Neuron (in vitro differentiated cells): ENCODE data around the gene LRRC31.

Source experiments
- H2AFZ ChIP-seq: one replicate; pipeline ENCODE4 v1.6.1; 2013; ENCODE audit warnings: low read depth, mild to moderate bottlenecking, inconsistent platforms, low read length, moderate library complexity
- H3K27me3 ChIP-seq: one replicate; pipeline ENCODE4 v1.6.1; 2013; ENCODE audit warnings: low read length; ENCODE audit not compliant: insufficient read depth
- H3K36me3 ChIP-seq: one replicate; pipeline ENCODE4 v1.6.1; 2013; ENCODE audit warnings: low read length; ENCODE audit not compliant: insufficient read depth
- H3K4me1 ChIP-seq: one replicate; pipeline ENCODE4 v1.6.1; 2013; ENCODE audit warnings: low read length; ENCODE audit not compliant: insufficient read depth
- H3K4me3 ChIP-seq: 2 replicates; pipeline ENCODE4 v1.5.1; 2013; ENCODE audit warnings: mild to moderate bottlenecking, low read length, moderate library complexity
- H3K9me3 ChIP-seq: one replicate; pipeline ENCODE4 v1.6.1; 2013; ENCODE audit warnings: low read length

Gene LRRC31

DNA sequence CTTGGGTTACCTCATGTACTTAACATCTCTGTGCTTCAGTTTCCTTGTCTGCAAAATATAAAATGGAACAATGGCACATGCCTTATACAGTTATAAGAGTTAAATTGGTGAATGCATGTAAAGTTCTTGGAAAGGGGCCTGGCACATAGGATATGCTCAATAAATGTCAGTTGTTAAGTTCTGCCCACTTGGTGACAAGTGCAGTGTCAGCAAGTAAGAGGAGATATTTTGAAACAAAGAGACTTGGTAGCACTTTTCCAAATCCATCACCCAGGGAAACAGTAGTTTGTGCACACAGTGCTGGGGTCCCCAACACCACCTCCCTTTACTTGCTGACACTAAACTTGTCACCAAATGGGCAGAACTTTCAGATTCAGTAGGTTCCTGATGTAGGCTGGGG, 19.1 kb downstream of the LRRC31 start:
- Histone ChIP-seq H3K27me3 (no peaks in the 10 kb centered on the region), H3K36me3 (no peaks in the 10 kb centered on the region), H3K4me3 (no peak overlapping the region), H3K9me3 (no peaks in the 10 kb centered on the region), H3K4me1 (no peaks in the 10 kb centered on the region), H2AFZ (no peak overlapping the region)

DNA sequence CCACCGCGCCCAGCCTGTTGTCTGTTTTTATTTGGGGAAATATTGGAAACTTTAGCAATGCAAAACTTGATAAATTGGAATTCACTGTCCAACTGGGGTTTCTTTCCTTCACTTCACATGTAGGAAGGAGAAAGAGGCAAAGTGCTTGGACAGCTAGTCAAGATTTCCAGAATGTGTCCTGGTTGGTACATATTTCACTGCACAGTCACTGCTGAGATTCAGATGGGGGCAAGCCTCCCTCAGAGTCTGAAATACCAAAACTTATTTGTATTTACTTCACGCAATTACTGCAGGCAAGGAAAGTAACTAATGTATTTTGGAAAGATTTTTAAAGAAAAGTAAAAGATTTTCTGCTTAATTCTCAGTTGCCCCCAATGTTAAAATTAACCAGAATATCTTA, 21.0 kb downstream of the LRRC31 start:
- H3K4me1 ChIP-seq = no peaks in the 10 kb centered on the region
- H2AFZ ChIP-seq = no peak overlapping the region
- no peaks in the 10 kb centered on the region for H3K9me3 ChIP-seq
- no peaks in the 10 kb centered on the region for H3K36me3 ChIP-seq
- no peaks in the 10 kb centered on the region for H3K27me3 ChIP-seq
- H3K4me3 ChIP-seq = no peak overlapping the region

DNA sequence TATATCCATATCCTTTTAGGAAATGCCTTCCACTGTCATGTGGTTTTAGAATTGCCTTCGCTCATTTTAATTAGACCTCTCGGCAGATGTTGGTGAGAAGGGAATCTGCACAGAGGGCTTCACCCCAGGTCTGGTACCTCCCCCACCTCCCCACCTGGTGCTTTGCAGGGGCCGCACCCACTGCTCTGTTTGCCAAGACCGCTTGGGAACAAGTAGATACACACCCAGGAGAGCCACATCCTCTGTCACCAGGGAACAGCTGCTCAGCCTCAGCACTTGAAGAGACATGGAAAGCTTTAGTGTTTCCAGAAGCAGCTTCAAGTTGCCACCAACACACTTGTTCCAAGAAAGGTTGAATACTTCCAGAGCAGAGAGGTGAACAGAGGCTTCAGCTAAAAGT, 21.8 kb downstream of the LRRC31 start:
- Histone ChIP-seq H3K4me3 (no peak overlapping the region), H3K9me3 (no peaks in the 10 kb centered on the region), H3K4me1 (no peaks in the 10 kb centered on the region), H3K27me3 (no peaks in the 10 kb centered on the region), H3K36me3 (no peaks in the 10 kb centered on the region), H2AFZ (no peak overlapping the region)

DNA sequence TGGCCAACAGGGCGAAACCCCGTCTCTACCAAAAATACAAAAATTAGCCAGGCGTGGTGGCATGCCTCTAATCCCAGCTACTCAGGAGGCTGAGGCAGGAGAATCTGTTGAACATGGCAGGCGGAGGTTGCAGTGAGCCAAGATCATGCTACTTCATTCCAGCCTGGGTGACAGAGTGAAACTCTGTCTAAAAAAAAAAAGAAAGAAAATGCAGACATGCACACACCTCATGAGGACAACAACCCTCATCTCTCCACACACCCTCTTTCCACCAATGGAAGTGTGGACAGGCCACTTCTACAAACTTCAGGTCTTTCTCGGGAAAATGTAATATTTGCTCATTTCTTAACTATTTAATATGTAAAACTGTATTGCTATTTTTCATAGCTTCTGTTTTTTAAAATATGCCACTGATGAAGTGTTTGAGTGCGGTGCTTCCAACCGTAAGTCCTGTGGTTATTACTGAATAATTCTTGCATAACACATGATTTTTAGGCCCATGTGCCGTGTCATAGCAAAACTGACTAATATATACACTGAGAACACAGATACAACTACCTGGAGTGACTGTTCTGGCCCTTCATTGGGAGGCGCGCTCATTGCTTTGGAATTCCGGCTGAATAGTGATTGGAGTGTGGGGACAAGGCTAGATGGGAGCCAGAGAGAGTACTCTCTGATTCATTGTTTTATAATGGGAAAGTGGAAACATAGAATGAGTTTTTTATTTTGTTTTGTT, 23.1 kb downstream of the LRRC31 start:
- Histone ChIP-seq H2AFZ (no peak overlapping the region), H3K4me1 (no peaks in the 10 kb centered on the region), H3K9me3 (no peaks in the 10 kb centered on the region), H3K27me3 (no peaks in the 10 kb centered on the region), H3K4me3 (no peak overlapping the region), H3K36me3 (no peaks in the 10 kb centered on the region)

DNA sequence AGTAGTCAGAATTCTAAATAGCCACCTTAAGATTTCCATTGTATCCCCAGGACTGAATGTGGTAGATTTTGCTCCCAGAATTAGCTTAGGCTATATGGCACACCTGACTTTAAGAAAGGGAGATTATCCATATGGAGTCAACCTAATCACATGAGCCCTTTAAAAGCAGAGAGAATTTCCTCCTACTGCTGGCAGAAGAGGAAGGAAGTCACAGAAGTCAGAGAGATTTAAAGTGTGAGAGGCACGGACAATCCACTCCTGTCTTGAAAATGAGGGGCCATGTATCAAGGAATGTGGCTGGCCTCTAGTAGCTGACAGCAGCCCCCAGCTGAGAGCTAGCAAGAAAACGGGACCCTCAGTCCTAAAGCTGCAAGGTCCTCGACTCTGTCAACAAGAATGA, 26.8 kb downstream of the LRRC31 start:
- Histone ChIP-seq H3K4me1 (no peaks in the 10 kb centered on the region), H3K9me3 (no peaks in the 10 kb centered on the region), H3K36me3 (no peaks in the 10 kb centered on the region), H3K4me3 (no peak overlapping the region), H2AFZ (no peak overlapping the region), H3K27me3 (no peaks in the 10 kb centered on the region)

DNA sequence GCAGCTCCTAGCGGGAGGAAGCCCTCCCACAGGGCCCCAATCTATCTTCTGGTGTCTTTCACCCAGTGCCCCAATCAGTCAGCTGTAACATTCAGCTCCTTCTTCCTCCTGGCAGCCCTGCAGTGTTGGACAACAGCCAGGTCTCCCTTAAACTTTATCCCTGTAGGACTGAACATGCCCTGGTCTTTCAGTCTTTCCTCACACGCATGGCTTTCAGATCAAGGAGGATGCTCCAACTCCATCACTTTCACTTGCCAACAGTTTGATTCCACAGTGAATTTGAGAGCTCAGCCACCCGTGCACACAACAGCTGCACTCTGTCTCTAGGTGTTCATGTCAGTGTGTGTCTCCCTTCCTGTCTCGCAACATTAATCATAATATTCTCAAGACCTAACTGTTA, 28.6 kb downstream of the LRRC31 start:
- Histone ChIP-seq H2AFZ (no peak overlapping the region), H3K4me1 (no peaks in the 10 kb centered on the region)

DNA sequence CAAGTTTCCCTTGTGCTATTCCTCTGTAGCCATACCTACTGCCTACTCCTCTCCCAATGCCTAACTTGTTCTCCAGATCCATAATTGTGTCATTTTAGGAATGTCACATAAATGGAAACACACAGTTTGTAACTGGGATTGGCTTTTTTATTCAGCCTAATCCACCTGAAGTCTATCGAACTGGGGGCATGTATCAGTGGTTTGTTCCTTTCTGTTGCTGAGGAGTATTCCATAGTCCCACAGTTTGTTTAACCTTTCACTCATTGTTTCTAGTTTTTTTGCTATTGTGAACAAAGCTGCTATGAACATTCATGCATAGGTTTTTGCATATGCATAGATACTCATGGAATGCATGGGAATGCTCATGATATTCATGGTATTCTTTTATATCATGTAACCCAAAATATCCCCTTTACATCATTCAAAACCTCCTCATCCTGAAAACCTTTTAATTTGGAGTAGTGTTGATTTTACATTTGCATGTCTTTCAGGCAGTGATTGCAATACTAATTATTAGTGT, 31.2 kb downstream of the LRRC31 start:
- Histone ChIP-seq H3K27me3 (no peaks in the 10 kb centered on the region), H3K9me3 (no peaks in the 10 kb centered on the region), H3K36me3 (no peaks in the 10 kb centered on the region), H2AFZ (no peak overlapping the region), H3K4me1 (no peaks in the 10 kb centered on the region), H3K4me3 (no peak overlapping the region)

More for the DNA sequence above, 28.6 kb downstream of the LRRC31 start:
- H3K4me3 ChIP-seq = no peak overlapping the region
- no peaks in the 10 kb centered on the region for H3K9me3 ChIP-seq
- H3K36me3 ChIP-seq = no peaks in the 10 kb centered on the region
- H3K27me3 ChIP-seq = no peaks in the 10 kb centered on the region

DNA sequence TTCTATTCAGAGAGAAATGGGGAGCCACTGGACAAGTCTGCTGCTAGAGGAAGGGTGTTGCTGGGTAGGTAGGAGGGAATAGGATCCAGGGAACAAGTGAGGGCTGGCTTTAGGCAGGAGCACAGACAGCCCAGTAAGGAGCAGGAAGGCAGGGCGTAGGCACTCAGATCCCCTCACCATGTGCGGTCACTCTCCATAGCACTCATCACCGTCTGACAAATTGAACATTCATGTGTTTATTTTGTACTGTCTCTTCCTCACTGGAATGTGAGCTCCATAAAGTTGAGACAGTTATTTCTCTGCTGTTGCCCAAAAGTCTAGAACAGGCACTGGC, 32.8 kb downstream of the LRRC31 start:
- Histone ChIP-seq H3K4me1 (no peaks in the 10 kb centered on the region), H3K4me3 (no peak overlapping the region), H3K9me3 (no peaks in the 10 kb centered on the region), H3K36me3 (no peaks in the 10 kb centered on the region), H2AFZ (peak overlapping the region; percentile 13), H3K27me3 (no peaks in the 10 kb centered on the region)

DNA sequence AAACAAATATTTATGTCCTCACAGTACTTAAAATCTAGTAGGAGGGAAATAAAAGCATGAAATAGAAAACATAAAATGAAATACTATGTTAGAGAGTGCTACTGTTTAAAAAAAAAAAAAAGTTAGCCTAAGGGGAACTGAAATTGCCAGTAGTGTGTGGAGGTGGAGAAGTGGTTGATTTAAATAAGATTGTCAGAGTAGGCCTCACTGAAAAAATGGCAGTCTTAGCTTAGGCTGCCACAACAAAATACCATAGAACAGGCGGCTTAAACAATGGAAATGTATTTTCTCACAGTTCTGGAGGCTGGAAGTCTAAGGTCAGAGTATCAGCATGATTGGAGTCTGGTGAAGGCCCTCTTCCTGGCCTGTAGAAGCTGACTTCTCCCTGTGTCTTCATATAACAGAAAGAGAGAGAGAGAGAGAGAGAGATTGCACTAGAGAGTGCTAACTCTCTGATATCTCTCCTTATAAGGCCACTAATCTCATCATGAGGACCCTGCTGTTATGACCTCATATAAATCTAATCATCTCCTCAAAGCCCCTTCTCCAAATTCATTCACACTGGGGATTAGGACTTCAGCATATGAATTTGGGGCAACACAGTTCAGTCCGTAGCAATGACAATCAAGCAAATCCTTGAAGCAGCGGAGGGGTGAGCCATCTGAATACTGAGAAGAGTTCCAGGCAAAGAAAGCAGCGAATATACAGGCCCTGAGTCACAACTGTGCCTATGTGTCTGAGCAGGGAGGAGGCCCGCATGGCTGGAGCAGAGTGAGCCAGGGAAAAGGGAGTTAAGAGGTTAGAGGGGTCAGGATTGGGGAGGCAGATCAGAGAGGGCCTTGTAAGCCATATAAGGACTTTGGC, 33.4 kb downstream of the LRRC31 start:
- Histone ChIP-seq H3K9me3 (no peaks in the 10 kb centered on the region), H3K4me3 (no peak overlapping the region), H3K27me3 (no peaks in the 10 kb centered on the region), H2AFZ (peak overlapping the region; percentile 13), H3K4me1 (no peaks in the 10 kb centered on the region), H3K36me3 (no peaks in the 10 kb centered on the region)

DNA sequence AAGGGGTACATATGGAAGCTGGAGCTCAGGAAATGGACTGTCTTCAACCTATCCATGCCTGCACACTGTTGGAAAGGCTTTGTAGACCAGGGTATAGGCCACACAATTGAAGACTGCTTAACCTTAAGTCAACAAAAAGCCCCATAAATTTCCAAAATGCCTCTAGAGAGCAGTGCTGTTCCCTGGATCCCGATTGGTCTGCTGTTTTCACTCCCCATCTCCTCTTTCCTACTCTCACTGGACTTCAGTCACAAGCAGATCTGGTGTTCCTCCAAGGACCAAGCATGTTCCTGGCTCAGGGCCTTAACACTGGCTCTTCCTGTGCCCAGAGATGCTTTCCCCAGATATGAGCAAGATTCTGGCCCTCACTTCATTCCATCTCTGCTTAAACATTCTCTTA, 34.2 kb downstream of the LRRC31 start:
- H2AFZ ChIP-seq = no peak overlapping the region
- no peak overlapping the region for H3K4me3 ChIP-seq
- H3K36me3 ChIP-seq = no peaks in the 10 kb centered on the region
- H3K27me3 ChIP-seq = no peaks in the 10 kb centered on the region
- no peaks in the 10 kb centered on the region for H3K4me1 ChIP-seq
- H3K9me3 ChIP-seq = no peaks in the 10 kb centered on the region

DNA sequence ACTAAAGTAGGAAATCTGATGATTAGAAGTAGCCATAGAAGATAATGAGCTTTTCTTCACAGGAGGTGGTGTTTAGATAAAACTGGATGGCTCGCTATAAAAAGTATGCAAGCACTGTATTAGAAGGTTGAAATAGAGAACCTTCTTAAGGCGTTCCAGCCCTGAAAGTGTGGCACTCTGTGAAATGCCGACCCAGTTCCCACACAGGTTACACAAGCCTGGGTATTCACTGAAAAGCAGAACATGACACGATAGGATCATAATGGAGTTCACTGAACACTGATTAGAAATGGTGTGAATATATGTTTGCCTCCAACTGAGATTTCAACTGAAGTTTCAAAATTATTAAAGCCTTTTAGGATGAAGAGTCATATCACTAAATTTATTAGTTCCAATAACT, 42.0 kb downstream of the LRRC31 start:
- Histone ChIP-seq H3K4me1 (no peaks in the 10 kb centered on the region), H3K9me3 (no peaks in the 10 kb centered on the region), H2AFZ (no peak overlapping the region), H3K27me3 (no peaks in the 10 kb centered on the region), H3K36me3 (no peaks in the 10 kb centered on the region), H3K4me3 (no peak overlapping the region)

DNA sequence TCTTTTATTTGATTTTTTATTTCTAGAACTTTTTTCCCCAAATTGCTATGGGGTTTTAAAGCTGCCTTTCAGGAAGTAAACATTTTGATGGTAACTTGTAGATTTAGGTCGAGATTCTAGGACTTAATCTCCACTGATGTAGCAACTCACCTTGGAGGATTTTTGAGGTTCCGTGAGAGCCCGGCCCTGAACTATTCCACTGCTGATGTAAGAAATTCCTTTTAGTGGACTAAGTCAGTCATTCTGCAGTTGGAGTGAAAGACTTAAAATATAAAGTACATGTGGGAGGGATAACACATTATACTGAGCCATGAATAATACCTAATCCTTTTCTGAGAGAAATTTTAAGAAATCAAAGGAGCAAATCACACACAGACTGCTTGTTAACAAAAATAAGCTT, 44.4 kb downstream of the LRRC31 start:
- H3K27me3 ChIP-seq = no peaks in the 10 kb centered on the region
- H3K36me3 ChIP-seq = no peaks in the 10 kb centered on the region
- H2AFZ ChIP-seq = no peak overlapping the region
- H3K4me3 ChIP-seq = no peak overlapping the region
- H3K4me1 ChIP-seq = no peaks in the 10 kb centered on the region
- no peaks in the 10 kb centered on the region for H3K9me3 ChIP-seq

DNA sequence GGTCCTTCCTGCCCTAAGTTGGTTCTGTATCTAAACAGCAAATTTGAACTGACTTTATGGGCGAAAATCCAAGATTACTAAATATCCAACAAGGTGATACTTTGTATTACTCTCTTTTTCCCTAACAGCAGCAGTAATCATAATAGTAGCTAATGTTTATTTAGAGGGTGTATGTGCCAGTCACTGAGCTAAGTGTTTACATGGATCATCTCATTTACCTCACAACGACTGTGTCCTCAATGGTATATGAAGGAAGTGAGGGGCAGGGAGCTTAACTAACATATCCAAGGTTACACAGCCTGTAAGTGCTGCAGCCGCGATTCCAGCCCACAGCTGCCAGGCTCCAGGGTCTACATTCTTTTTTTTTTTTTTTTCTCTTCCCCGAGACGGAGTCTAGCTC, 46.8 kb downstream of the LRRC31 start:
- no peaks in the 10 kb centered on the region for H3K9me3 ChIP-seq
- H3K4me3 ChIP-seq = no peak overlapping the region
- H2AFZ ChIP-seq = no peak overlapping the region
- H3K36me3 ChIP-seq = no peaks in the 10 kb centered on the region
- H3K27me3 ChIP-seq = no peaks in the 10 kb centered on the region
- no peaks in the 10 kb centered on the region for H3K4me1 ChIP-seq
